GM18868 (cell line): ENCODE data around the gene KAZN.

Experiments used
- ATAC-seq: cut with Tn5 transposase; IDR thresholded peaks from one replicate; pipeline ENCODE4 v1.9.1; 2021; ENCODE audit warnings: mild to moderate bottlenecking, moderate library complexity; ENCODE audit not compliant: unreplicated experiment

Gene KAZN

DNA sequence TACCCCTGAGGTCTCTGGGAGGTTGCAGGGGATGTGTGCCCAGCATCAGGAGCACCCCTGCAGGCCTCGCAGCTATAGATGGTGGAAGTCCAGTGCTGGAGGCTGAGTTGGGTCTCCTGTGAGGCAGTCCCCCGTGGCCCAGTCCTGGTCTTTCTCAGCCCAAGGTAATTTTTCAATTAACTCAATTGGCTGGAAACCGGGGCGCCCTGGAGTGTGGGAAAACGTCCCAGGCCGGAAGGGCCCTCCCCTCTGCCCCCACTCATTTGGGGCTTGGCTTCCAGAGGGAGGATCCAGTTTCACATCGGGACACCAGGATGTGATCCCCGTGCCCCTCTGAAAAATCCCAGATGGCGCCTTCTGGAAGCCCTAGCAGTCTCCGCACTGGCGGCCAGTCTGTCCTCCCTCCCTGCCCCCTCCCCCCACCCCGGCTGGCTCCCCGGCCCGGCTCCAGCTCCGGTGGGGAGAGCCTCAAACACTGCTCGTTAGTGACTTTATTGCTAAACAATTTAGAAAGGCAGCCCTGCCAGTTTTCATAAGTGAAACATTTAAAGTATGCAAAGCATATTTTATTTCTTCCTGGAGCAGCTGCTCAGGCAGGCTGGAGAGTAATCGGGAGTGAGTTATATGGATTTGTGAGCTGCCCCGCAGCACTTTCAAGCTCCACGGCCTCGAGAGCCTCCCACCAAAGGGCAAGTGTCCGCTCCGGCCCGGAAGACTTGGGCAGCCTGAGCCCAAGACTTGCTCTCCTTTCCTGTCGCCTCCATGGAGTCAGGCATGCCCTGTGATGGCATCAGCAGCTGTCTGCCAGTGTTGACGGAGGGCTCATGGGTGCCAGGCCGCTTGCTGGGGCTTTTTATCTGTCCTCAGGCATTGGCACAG, 346.9 kb downstream of the KAZN start:
- no peak for ATAC-seq

DNA sequence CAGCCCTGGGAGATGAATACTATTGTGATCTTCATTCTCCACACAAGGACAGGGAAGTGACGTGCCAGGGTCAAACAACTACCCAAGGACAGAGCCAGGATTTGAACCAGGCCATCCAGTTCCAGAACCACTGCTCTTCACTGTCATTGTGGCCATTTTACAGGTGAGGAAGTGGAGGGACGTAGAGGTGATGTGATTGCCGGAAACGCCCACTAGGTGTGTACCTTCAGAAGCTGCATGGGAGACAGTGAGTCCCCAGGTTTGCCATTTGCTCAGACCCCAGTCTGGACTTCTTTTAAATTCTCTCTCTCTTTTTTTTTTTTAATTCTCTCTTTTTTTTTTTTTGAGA, 347.5 kb downstream of the KAZN start:
- ATAC-seq, result no peak

DNA sequence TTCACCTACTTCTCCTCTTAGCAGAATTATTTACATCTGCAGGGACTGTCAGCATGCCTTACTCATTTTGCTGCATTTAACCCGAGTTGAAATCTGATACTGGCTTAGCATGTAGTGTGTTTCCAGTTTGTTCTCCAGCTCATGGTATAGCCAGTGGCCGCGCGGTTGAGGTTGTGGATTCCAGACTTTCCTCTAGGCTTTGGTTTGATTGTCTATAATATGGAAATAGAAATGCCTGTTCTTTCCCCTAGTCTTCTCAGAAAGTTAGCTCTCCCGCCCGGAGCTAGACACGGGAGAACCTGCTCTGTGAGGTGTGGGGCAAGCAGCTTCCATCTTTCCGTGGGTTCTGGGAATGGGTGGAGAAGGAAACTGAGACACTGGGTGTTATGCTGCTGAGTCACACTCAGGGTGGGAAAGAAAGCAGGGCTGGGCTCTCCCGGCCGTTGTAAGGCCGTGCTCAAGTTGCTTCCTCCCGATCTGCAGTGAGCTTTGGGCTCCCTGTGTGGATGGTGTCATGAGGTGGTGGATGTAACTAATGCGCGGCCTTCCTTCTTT, 348.3 kb downstream of the KAZN start:
- ATAC-seq, result no peak

DNA sequence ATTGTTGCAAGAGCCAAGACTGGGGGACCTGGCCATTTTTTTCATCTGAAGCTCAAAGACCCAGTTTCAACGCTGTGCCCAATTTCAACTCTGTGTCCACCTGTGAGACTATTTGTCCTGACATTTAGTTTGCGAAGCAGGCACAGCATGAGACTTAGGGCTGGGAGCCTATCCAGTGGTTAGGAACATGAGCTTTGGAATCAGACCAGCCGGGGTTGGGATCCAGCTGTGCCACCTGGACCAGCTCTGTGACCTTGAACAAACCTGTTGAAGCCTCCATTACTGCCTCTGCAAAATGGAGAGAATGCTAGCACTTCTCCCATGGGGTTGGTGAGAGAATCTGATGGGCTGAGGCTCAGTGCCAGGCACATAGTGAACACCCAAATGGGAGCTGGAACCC, 348.9 kb downstream of the KAZN start:
- ATAC-seq, result no peak

DNA sequence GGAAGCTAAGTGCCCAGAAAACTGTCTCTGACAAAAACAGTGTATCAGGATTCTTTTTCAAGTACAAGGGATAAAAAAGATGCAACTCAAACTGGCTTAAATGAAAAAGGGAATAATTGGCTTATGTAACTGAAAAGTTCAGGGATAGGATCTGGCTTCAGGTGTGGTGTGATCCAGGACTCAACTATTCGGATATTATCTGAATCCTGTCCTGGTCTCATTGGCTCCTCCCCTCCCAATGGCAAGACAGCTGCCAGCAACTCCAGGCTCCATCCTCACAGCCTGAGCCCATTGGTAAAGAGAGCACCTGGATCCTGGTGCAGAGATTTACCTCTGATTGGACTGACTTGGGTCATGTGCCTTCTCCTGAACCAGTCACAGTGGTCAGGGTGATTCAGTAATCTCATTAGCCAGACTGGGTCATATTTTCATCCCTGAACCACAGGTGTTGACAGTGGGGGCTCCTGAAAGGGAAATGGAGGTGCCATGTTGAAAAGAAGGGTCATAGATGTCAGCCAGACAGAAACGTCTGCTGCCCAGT, 349.7 kb downstream of the KAZN start:
- no peak for ATAC-seq

DNA sequence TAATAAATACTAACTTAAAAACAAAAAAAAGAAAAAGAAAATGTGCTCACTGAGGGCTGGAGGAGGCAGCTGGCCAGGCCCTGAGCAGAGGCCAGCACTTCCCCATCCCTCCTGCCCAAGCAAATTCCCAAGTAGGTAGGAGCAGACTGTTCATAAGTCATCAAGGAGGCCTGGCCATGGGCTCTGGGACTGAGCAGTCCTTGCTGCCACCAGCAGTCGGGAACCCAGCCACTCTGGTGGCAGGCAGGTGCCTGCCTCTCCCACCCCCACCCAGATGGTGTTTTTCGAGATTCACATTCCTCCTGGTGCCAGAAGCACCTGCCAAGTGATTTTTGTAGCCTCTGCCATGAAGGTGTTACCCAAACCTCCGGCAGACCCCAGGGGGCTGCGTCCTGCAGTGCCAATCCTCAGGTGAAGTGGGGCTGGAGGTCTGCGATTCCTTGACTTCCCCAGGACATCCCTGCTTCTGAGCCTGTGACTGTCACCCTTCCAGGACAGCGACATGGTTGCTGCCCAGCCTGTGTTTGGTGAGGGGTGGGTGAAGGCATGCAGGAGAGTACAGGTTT, 350.9 kb downstream of the KAZN start:
- no peak for ATAC-seq

DNA sequence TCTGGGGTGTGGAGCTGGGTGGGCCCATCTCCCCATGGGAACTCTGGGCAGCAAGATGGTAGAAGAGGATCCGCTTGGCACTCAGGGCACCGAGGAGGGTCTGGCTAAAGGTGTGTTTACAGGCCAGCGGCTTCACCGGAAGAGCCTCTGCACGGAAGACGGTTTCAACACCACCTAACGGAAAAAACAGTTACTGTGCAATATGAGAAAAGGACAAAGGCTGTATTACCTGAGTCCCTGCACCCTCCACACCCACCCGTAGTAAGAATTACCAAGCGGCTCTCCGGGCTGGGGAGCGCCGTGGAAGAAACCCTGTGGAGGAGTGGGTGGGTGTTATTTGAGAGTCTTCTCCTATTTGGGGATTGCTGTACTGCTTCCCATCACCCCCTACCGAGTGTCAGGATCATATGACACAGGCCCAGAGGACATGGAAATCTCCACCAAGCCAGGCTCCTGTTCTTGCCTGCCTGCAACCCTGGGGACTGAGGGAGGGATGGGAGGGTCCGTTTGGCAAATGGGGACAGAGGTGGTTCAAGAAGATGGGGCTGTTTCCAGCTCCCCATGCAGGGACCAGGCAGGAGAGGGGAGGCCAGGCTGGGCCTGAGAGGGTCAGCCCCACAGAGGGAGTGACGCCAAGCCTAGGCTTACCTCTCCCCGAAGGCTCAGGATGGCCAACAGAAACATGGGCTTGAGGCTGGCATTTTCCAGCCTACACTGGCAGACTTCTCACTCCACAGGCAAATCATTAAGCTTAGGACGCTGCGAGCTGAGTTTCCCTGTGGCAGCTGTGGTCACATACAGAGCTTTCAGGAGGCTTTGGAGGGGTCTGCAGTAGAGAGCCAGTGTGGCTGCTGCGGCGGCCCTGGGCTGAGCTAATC, 351.6 kb downstream of the KAZN start:
- no peak for ATAC-seq

DNA sequence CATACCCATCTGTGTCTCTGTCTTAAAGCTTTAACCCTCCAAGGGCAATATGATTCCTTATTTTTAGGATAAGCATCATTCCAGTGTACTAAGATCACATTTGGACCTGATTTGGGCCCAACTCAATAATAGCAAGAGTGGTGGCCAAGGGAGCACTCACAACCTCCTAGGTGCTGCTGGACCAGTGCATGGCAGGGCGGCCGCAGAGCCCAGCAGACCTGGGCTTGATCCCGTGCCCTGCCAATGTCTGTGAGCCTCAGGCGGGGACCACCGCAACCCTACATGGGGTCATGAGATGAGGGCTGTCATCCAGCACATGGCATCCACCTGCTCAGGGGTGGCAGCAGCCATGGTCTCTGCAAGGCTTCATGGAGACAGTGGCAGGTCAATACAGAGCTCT, 353.3 kb downstream of the KAZN start:
- no peak for ATAC-seq

DNA sequence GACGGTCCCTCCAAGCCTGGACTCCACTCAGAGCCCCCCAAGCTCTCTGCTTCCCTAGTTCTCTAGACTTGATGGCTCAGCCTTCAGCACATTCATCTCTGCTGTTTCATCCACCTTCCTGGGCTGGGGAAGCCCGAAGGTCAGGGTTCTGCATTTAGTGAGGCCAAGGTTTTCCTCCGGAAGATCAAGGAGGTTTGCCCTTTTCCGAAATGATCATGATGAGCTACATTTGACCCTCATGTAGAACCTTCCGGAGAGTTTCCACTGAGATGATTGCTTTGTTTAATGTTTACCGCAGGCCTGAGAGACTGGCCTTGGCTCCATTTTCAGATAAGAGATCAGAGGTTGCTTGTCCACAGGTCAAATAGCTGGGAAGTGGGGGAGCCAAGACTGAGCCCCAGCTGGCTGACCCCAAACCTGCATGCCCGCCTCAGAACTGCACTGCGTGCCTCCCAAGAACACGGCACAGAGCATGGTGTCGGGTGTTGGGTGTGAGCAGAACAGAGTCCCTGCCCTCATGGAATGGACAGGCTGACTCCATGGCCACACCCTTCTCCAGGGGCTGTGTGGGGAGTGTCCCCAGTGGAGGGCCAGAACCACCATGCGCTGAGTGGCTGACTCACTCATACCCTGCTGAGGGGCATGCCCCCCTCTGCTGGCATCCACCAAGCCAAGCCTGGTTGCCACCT, 354.3 kb downstream of the KAZN start:
- no peak for ATAC-seq

DNA sequence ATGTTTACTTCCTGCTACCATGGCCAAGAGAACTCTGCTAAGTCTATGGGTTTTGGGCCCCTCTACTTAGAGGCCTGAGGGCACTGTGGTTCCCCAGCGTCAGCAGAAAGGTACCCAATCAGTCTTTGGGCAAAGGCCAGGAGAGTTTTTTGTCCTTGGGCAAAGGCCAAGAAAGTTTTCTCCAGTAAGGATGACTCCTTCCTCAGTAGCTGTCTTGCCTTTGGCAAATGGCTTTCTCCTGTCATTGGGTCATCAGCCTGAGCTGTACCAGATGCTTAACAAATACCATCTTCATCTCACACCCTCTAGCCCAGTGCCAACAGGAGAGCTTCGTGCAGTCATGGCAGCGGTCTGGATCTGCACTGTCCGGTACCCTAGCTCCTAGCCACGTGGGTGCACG, 355.7 kb downstream of the KAZN start:
- no peak for ATAC-seq

DNA sequence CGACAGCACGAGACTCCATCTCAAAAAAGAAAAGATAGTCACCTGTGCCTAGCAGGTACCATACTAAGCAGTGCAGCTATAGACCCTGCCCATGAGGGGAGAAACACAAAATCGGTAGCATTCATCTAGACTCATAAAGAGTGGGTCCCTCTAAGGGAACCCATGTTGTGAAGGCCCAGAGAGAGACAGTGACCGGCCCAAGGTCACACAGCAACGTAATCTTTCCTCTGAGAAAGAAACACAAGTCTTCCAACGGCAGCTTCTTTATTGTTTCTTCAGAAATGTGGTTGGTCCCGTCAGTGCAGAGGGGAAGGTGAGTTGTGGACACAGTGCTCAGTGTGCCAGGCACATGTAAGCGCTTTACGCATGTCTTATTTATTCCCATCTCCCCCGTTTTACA, 356.4 kb downstream of the KAZN start:
- ATAC-seq, result no peak

DNA sequence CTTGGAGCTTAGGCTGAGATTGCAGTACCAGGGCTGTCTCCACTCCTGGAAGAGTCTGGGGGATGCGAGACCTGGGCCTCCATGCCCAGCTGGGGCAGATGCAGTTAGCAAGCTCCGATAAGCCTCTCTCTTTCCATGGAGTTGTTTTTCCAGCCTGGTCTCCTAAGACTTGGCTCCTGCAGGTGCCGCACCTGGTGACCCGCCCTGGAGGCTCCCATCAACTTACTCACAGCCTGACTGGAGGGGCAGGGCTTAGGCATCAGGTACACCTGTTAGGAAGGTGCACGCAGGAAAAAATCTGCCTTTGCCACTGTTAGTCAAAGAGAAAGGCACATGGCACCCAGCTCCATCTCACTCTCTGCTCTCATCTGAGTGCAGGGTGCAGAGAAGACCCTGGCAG, 356.9 kb downstream of the KAZN start:
- no peak for ATAC-seq

DNA sequence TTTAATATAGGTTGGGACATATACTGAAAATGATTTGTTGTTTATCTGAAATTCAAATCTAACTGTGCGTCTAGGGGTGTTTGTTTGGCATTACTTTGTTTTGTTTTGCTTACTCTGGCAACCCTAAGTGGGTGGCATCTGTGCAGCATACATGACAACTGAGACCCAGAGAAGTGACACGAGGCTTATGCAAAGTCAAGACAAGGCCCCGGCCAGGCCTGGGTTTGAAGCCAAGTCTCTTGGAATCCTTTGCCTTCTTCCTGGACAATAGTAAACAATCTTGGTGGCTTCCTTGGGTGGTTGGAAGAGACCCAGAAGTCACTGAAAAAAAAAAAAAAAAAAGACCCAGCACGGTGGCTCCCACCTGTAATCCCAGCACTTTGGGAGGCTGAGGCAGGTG, 357.5 kb downstream of the KAZN start:
- ATAC-seq, result no peak

DNA sequence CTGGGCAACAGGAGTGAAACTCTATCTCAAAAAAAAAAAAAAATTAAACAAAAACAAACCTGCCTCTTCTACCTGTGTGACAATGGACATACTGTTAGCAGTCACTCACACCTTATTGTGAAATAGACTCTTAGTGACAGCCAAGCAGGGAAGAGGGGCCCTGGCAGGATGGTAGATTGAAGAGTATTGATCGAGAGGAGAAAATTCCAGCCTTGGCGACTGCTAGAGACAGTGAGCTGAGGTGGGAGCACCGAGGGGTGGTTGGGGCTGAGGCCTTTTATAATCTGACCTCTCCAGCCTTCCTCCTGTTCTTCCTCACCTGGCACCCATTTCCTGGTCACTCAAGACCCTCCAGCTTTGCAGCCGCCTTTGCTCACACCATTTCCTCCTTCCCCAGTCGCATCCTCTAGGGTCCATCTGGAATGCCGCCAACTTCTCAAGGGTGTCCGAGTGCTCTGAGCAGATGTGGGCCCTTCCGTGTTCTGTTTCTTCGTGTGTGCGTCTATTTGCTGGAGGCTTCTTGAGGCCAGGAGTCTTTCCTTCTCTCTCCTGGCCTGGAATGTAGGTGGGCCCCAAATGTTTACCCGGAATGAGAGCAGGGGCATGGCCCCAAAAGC, 358.2 kb downstream of the KAZN start:
- ATAC-seq, result no peak

DNA sequence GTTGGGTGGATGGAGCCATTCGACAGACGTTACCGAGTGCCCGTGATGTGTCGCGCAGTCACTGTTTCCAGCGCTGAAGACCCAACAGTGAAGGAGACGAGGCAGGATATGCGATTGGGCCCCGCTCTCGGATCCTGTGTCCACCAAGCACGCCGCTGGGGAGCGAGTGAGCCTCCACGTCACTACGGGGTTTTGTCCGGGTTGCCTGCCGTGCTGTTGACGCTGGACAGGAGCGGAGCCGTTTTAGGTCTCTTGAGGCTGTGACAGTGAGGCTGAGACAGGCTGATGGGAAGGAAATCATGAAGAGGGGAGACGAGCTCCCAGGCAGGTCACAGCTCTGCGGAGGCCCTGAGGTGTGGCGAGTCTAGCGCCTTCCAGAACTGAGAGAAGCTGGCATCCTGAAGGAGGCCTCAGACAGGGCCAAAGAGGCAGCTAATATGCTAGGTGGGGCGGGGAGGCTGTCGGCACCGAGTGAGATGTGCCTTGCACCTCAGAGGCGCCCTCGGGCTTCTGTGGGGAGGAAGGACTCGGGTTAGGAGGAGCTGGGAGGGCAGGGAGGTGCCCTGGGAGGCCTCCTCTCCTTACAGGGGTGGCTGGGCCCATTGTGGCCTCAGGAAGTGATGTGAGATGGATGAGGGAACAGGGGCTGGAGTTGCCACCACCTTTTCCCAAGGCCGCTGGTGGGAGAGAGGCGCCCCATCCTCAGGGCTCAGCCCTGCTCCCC, 359.1 kb downstream of the KAZN start:
- ATAC-seq, result no peak

DNA sequence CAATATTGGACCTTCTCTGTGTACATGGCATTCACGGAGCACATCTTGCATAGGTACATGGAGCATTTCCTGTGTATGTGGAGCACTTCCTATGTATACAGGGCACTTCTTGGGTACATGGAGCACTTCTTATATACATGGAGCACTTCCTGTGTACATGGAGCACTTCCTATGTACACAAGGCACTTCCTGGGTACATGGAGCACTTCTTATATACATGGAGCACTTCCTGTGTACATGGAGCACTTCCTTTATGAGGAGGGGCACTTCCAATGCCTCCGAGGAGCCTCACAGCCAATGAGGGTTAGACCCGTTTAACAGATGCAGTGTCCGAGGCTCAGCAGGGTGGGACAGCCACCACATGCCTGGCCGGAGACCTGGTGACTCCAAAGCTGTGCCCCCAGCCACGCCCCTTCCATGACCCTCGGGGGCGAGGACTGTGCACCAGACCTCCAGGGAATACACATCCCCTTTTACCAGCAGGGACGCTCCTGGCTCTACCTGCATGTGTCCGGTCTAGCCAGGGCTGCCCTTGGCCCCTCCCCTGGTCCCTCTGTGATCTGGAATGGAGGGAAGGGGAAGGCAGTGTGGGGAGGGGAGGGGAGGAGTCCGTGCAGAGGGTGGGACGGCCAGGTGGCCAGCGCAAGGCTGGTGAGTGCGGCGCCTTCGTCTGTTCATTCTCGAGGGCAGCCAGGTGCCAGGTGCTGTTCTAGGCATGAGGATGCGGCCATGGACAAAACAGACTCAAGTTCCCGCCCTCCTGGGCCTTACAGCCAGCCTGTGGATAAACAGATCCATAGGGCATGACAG, 360.0 kb downstream of the KAZN start:
- ATAC-seq, result no peak

DNA sequence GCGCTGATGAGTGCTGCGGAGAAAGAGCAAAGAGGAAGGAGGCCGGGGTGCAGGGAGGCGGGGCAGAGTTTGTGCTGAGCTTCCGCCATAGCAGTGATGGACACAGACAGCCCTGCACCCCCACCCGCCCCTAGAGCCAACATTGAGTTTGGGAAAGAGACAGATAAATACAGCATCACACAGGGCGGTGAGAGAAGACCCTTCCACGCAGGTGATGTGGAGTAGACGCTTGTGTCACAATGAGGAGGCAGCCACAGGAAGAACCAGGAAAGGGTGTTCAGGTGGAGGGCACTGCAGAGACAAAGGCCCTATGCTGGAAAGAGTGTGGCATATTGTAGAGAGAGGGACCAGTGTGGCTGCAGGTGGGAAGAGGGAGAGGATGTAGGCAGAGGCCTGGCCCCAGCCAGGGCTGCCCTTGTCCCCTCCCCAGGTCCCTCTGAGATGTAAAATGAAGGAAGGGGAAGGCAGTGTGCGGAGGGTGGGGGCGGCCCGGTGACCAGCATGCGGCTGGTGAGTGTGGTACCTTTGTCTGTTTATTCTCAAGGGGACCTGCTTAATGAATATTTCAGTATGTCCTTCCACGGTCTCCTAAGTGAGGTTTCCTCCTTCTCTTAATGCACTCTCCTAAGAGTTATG, 360.7 kb downstream of the KAZN start:
- no peak for ATAC-seq

DNA sequence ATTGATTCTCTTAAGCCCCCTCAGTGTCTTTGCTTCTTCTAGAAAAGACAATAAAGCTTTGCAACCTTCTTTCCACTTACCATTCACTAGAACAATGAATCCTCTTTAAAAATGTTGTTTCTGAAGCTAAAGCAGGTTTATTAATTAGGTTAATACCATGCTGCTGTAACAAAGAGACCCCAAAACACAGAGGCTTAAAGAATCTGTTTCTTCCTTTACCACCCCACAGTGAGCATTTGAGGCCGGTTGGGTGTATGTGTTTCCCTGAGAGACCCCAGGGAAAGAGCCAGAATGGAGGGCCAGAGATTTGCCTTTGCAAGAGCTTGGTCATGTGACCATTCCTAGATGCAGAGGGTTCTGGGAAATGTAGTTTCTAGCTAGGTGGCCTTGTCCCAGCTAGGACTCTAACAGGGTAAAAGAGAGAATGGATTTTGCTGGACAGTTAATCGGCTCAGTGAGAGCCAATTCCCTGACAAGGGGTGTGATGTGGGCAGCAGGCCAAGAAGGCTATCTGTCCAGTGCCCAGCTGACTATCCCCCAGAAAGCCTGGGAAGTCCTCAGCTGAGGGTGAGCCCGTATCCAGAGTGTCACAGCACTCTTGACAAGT, 363.3 kb downstream of the KAZN start:
- no peak for ATAC-seq
